SH-SY5Y (cell line): Measurements from ENCODE around the gene NOX3.

Experiments used
- GATA2 ChIP-seq: IDR thresholded peaks from 2 replicates; pipeline ENCODE4 v1.6.1; 2011; ENCODE audit warnings: mild to moderate bottlenecking, low read depth, low read length
- GATA3 ChIP-seq: IDR thresholded peaks from 2 replicates; pipeline ENCODE4 v1.6.1; 2011; ENCODE audit warnings: low read depth, mild to moderate bottlenecking, low read length, moderate library complexity

DNA sequence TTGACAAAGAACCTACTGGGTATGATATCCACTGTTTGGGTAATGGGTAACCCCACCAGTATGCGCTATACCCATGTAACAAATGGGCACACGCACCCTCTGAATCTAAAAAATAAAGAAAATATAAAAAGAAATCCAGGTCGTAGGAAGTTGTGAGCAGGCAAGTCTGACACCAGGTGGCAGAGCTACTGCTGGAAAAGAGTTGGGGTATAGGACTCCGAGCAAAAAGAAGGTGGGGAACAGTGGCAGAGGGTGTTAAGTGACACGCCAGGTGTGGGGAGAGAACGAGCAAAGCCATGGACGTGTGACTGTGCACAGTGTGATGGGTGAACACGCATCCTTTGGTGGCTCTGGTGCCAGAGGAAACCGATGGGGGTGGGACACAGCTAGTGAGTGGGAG is 46.7 kb downstream of the NOX3 start:
- TF ChIP-seq GATA2 (no peak), GATA3 (no peak)
